GM19025 (cell line): ENCODE results near the gene ALDH2.
"Not testable (repeated sequence)": the region's sequence is repeated elsewhere in the genome, so short reads cannot be mapped to it uniquely, and the experiment has no call there.

ENCODE experiments used
- ATAC-seq: cut with Tn5 transposase; IDR thresholded peaks from one replicate; pipeline ENCODE4 v1.9.1; 2021; ENCODE audit warnings: mild to moderate bottlenecking, low read depth, moderate library complexity; ENCODE audit not compliant: unreplicated experiment

The ALDH2 gene

DNA sequence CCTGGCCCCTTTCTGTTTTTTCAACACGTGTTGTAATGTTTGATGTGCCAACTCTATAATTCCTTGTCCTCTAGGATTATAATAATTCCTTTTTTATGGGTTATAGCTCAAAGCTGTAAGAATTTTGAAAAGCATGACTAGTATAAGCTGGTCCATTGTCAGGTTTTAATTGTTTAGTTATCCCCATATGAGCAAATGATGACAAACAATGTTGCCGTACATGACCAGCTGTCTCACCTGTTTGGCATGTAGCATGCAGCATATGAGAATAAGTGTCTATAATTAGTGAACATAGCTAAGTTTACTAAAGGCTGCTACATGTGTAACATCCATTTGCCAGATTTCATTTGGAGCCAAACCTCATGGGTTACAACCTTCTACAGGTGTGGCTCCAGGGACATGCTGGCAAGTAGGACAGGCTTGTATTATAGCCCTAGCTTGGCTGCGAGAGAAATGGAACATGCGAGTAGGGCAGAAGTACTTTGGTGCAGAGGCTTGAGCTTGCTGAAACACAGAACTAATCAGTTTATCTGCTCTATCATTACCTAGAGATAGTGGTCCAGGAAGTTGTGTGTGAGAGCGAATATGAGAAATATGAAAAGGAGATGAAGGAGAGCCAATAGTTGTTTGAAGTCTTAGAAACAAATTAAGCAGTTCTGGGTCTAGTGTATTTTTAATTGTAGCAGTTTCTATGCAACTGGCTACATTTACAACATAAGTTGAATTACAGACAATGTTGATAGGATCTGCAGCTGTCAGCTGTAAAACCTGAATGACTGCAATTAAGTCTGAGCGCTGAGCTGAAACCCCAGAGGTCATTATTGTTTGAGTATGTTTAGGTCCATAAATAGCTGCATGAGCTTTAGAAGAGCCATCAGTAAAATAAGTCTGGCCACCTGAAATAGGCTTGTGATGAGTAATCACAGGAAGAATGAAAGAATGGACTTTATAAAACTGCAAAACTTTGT is 52.7 kb downstream of the ALDH2 start:
- no peak for ATAC-seq

DNA sequence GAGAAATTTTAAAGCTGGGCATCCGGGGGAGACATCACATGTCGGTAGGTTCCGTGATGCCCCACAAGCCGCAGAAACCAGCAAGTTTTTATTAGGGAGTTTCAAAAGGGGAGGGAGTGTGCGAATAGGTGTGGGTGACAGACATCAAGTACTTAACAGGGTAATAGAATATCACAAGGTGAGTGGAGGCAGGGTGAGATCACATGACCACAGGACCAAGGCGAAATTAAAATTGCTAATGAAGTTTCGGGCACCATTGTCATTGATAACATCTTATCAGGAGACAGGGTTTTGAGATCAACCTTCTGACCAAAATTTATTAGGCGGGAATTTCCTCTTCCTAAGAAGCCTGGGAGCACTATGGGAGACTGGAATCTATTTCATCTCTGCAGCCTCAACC is 54.1 kb downstream of the ALDH2 start:
- not testable (repeated sequence) for ATAC-seq

GRCh38 chr12:111822886-111823285 is 56.2 kb downstream of the ALDH2 start:
- ATAC-seq: no peak

GRCh38 chr12:111823891-111824290 is 57.2 kb downstream of the ALDH2 start:
- no peak for ATAC-seq

DNA sequence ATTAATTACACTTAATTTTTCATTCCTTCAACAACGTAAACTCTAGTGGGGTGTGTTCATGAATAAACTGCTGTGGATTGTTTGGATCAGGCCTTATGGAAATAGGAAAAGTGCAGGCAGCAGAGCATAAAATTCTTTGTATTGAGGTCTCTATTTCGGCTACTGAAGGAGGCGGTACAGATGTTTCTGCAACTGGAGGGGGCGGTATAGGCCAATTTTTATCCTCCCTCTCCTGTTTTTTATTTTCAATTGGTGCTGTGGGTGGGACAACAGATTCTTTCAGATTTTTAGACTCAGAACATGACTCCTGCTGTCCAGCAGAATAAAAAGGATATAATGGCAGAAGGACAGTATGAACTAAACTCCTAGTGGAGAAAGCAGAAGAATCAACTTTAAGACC is 57.6 kb downstream of the ALDH2 start:
- not testable (repeated sequence) for ATAC-seq

DNA sequence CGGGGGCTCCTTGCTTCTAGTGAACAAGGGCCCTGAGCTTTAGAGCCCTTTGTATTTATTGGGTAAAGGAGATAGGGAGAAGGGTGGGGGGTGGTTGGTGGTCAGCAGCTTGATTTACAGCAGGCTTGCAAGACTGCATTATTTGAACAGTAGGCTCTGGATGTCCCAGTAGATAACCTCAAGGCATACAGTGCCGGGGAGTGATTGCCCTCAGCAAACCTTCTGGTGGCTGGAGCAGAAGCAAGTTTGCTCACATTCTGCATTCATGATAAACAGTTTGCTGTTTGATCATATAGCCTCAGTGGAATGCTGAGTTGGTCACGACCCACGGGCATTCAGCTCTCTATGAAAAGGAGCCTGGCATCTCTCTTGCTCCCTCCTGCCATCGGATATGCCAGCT is 58.8 kb downstream of the ALDH2 start:
- no peak for ATAC-seq

DNA sequence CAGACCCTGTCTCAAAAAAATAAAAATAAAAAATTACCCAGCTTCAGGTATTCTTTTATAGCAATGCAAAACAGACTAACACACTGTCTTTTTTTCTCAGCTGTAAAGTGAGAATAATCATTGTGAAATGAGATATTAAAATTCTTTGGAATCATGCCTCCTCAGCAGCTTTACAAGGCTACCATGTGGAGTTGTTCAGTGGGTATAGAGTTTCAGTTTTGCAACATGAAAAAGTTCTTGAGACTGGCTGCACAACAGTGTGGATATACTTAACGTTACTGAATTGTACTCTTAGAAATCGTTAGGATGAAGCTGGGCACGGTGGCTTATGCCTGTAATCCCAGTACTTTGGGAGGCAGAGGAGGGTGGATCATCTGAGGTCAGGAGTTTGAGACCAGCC is 59.6 kb downstream of the ALDH2 start:
- ATAC-seq: no peak

GRCh38 chr12:111826992-111827391 is 60.3 kb downstream of the ALDH2 start:
- no peak for ATAC-seq

- no peak for ATAC-seq
These were observed 61.2 kb downstream of the ALDH2 start for GRCh38 chr12:111827907-111828306.

- ATAC-seq: no peak
These were observed 61.7 kb downstream of the ALDH2 start for GRCh38 chr12:111828338-111828979.

DNA sequence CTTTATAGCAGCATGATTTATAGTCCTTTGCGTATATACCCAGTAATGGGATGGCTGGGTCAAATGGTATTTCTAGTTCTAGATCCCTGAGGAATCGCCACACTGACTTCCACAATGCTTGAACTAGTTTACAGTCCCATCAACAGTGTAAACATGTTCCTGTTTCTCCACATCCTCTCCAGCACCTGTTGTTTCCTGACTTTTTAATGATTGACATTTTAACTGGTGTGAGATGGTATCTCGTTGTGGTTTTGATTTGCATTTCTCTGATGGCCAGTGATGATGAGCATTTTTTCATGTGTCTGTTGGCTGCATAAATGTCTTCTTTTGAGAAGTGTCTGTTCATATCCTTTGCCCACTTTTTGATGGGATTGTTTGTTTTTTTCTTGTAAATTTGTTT is 62.9 kb downstream of the ALDH2 start:
- ATAC-seq: not testable (repeated sequence)

DNA sequence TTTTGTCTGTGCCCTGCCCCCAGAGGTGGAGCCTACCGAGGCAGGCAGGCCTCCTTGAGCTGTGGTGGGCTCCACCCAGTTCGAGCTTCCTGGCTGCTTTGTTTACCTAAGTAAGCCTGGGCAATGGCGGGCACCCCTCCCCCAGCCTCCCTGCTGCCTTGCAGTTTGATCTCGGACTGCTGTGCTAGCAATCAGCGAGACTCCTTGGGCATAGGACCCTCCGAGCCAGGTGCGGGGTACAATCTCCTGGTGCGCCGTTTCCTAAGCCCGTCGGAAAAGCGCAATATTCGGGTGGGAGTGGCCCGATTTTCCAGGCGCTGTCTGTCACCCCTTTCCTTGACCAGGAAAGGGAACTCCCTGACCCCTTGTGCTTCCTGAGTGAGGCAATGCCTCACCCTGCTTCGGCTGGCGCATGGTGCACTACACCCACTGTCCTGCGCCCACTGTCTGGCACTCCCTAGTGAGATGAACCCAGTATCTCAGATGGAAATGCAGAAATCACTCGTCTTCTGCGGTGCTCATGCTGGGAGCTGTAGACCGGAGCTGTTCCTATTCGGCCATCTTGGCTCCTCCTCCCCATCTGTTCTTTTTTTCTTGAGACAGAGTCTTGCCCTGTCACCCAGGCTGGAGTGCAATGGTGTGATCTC is 68.1 kb downstream of the ALDH2 start:
- not testable (repeated sequence) for ATAC-seq

- not testable (repeated sequence) for ATAC-seq
These were observed 68.9 kb downstream of the ALDH2 start for GRCh38 chr12:111835531-111836181.

DNA sequence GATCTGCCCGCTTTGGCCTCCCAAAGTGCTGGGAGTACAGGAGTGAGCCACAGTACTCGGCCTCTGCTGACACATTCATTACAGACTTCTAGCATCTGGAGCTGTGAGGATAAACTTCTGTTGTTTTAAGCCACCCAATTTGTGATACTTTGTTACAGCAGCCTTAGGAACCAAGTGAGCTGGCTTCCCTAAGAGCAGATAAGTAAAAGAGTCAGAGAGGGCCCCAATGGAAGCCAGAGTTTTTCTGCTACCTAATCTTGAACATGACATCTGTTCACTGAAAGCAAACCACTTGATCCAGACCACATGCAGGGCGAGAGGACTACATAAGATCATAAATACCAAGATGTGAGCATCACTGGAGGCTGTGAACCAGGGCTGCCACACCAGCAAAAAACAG is 71.6 kb downstream of the ALDH2 start:
- no peak for ATAC-seq

DNA sequence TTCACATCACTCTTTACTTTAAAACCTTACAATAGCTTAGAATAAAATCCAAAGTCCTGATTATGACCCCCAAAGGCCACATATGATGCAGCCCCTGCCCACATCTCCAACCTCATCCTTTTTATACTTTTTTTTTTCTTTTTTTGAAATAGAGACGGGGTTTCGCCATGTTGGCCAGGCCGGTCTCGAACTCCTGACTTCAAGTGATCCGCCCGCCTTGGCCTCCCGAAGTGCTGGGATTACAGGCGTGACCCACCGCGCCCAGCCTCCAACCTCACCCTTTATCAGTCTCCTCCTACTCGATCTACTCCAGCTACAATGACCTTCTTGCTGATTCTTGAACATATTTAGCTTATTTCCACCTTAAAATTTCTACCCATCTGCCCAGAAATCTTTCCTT is 74.1 kb downstream of the ALDH2 start:
- ATAC-seq: no peak

- no peak for ATAC-seq
These were observed 74.6 kb downstream of the ALDH2 start for GRCh38 chr12:111841236-111841749.

DNA sequence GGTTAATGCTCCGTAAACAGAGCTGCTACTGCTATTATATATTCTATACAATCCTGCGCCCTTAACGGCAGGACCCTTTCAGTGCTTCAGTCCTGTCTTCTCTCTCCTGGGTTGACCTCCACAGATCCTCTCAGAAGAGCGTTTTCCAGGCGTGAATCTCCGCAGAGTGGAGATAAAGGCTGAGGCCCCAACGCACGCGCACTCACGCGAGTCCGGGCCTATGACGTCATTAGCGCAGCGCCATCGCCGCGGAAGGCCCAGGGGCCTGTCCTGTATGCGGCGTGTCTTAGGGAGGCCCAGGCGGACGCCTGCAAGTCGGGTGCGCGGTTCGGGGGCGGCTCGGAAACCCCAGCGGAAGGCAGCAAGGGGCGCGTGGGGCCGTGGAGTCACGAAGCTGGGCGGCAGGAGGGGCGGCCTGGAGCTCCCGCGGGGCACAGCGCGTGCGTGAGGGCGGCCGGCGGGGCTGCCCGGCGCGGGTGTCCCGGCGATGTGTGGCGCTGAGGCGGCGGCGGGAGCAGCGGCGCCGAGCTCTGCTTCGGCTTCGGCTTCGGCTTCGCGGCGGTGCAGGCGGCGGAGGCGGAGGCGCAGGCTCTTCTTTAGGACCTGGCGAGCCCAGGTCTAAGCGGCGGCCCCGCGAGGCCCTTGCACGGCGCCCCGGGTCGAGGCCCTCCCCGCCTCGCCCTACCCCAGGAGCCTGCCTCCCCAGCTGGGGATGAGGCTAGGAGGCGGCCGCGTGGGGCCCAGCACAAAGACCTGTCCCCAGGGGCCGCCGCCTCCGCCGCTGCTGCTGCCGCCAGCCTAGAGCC is 75.2 kb downstream of the ALDH2 start, which contains the start of gene MAPKAPK5:
TSS of gene MAPKAPK5 (plus strand) at position 479 of the 806 bp plus-strand sequence. CDS start 506 bp downstream, outside the sequence.
- peak; percentile 61 for ATAC-seq

- ATAC-seq: peak; percentile 31
These were observed 76.0 kb downstream of the ALDH2 start for GRCh38 chr12:111842556-111843396.

- ATAC-seq: no peak
These were observed 79.3 kb downstream of the ALDH2 start for GRCh38 chr12:111846016-111846415.
